ENCODE results near the gene ACTRT1.

The ACTRT1 gene

DNA sequence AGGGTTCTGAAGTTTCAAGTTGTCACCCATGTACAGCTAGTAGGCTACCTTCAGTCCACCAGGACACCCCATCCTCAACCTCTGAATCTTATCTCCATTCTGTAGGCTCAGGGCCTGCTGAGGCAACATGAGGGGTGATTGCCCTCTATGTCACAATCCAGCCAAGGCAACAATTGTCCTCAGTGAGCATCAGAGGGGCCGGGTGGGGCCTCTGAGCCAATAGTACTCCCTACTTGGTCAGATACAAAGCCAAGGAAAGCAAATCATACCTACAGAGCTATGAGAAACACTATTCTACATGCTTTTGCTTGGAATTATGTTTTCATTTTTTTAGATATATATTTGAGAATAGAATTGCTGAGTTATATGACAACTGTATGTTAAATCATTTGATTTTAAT is at the start of gene ACTRT1:
Gene ACTRT1, minus strand, starts transcription at position 101 of the 400 bp plus-strand sequence. CDS start 197 bp downstream, outside the sequence.
- TF ChIP-seq EZH2 (optimal IDR thresholded peaks at IDR 0.05; ENCODE audit: low read depth, low read length) (no peak), EZH2phosphoT487 (IDR thresholded peaks at IDR 0.05; ENCODE audit: low read length) (no peak)
- TF ChIP-seq, protein P1, sequence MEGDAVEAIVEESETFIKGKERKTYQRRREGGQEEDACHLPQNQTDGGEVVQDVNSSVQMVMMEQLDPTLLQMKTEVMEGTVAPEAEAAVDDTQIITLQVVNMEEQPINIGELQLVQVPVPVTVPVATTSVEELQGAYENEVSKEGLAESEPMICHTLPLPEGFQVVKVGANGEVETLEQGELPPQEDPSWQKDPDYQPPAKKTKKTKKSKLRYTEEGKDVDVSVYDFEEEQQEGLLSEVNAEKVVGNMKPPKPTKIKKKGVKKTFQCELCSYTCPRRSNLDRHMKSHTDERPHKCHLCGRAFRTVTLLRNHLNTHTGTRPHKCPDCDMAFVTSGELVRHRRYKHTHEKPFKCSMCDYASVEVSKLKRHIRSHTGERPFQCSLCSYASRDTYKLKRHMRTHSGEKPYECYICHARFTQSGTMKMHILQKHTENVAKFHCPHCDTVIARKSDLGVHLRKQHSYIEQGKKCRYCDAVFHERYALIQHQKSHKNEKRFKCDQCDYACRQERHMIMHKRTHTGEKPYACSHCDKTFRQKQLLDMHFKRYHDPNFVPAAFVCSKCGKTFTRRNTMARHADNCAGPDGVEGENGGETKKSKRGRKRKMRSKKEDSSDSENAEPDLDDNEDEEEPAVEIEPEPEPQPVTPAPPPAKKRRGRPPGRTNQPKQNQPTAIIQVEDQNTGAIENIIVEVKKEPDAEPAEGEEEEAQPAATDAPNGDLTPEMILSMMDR (IDR thresholded peaks at IDR 0.05; ENCODE audit: low read length), result no peak
- Histone ChIP-seq H3K9me2 (replicated peaks; ENCODE audit: insufficient read depth, low read length) (no peaks in the 10 kb centered on the region), H3K27me3 (replicated peaks; ENCODE audit: insufficient read depth, low read length) (no peaks in the 10 kb centered on the region), H3K9me3 (replicated peaks; ENCODE audit: insufficient read depth, low read length) (no peaks in the 10 kb centered on the region), H3K4me2 (ENCODE audit: low read depth, low read length) (no peak within 1 kb of the TSS), H2AFZ (ENCODE audit: low read length) (no peak within 1 kb of the TSS), H3K36me3 (replicated peaks; ENCODE audit: insufficient read depth, low read length) (no peaks in the 10 kb centered on the region), H3K4me1 (ENCODE audit: low read length) (no peaks in the 10 kb centered on the region), H3F3A (ENCODE audit: insufficient read depth, low read length) (no peaks in the 10 kb centered on the region), H3K4me3 (ENCODE audit: low read length) (no peak within 1 kb of the TSS), H3K79me2 (ENCODE audit: low read length) (no peaks in the 10 kb centered on the region), H3K27ac (ENCODE audit: low read length) (no peak within 1 kb of the TSS), H4K20me1 (ENCODE audit: insufficient read depth, low read length) (no peaks in the 10 kb centered on the region), H3K9ac (ENCODE audit: low read length) (no peak within 1 kb of the TSS)
- DNase-seq, result no peak

DNA sequence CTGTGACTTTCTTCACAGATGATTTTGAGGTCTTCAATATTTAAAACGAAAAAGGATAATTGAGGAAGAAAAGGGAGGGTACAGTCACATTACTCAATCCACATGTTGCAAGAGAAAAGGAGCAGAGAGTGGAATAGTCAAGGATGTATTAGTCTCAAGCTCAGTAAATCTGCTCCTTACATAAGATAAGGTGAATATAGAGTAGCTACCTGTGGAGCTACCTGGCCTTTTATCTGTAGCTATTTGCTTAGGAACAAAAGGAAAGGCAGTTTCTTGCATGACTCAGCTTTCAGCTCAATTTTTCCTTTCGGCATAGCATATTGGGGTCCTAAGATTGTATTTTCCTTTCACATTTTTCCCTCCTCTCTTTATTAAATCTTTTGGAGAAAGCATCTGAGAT is 26.3 kb upstream of the ACTRT1 start:
- Histone ChIP-seq H3K36me3 (replicated peaks; ENCODE audit: insufficient read depth, low read length) (no peaks in the 10 kb centered on the region), H3K9me2 (replicated peaks; ENCODE audit: insufficient read depth, low read length) (no peaks in the 10 kb centered on the region), H3K27ac (ENCODE audit: low read length) (no peak overlapping the region), H3K9ac (ENCODE audit: low read length) (no peak overlapping the region), H3K4me2 (ENCODE audit: low read depth, low read length) (no peak overlapping the region), H3K4me3 (ENCODE audit: low read length) (no peak overlapping the region), H4K20me1 (ENCODE audit: insufficient read depth, low read length) (no peaks in the 10 kb centered on the region), H2AFZ (ENCODE audit: low read length) (no peak overlapping the region), H3K79me2 (ENCODE audit: low read length) (no peaks in the 10 kb centered on the region), H3K9me3 (replicated peaks; ENCODE audit: insufficient read depth, low read length) (no peaks in the 10 kb centered on the region), H3F3A (ENCODE audit: insufficient read depth, low read length) (no peaks in the 10 kb centered on the region), H3K4me1 (ENCODE audit: low read length) (no peaks in the 10 kb centered on the region), H3K27me3 (replicated peaks; ENCODE audit: insufficient read depth, low read length) (no peaks in the 10 kb centered on the region)
- no peak for DNase-seq
- TF ChIP-seq EZH2phosphoT487 (IDR thresholded peaks at IDR 0.05; ENCODE audit: low read length) (no peak), EZH2 (optimal IDR thresholded peaks at IDR 0.05; ENCODE audit: low read depth, low read length) (no peak)
- TF ChIP-seq, protein P1 (IDR thresholded peaks at IDR 0.05; ENCODE audit: low read length), result no peak

DNA sequence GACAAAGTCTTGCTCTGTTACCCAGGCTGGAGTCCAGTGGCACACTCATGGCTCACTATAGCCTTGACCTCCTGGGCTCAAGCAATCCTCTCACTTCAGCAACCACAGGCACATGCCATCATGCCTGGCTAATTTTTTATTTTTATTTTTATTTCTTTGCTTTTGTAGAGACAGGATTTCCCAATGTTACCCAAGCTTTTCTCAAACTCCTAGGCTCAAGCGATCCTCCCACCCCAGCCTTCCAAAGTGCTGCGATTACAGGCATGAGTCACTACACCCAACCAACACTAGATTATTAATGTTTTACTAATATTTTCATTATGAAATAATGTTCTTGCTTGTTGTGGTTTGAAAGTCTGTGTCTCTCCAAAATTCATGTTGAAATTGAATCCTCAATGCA is 5.2 kb upstream of the ACTRT1 start:
- Histone ChIP-seq H3K27ac (ENCODE audit: low read length) (no peak overlapping the region), H4K20me1 (ENCODE audit: insufficient read depth, low read length) (no peaks in the 10 kb centered on the region), H3K4me2 (ENCODE audit: low read depth, low read length) (no peak overlapping the region)

More for the DNA sequence above, 5.2 kb upstream of the ACTRT1 start:
- Histone ChIP-seq H3F3A (ENCODE audit: insufficient read depth, low read length) (no peaks in the 10 kb centered on the region), H2AFZ (ENCODE audit: low read length) (no peak overlapping the region), H3K27me3 (replicated peaks; ENCODE audit: insufficient read depth, low read length) (no peaks in the 10 kb centered on the region), H3K4me3 (ENCODE audit: low read length) (no peak overlapping the region), H3K9ac (ENCODE audit: low read length) (no peak overlapping the region), H3K36me3 (replicated peaks; ENCODE audit: insufficient read depth, low read length) (no peaks in the 10 kb centered on the region), H3K9me2 (replicated peaks; ENCODE audit: insufficient read depth, low read length) (no peaks in the 10 kb centered on the region), H3K4me1 (ENCODE audit: low read length) (no peaks in the 10 kb centered on the region), H3K79me2 (ENCODE audit: low read length) (no peaks in the 10 kb centered on the region), H3K9me3 (replicated peaks; ENCODE audit: insufficient read depth, low read length) (no peaks in the 10 kb centered on the region)
- TF ChIP-seq, protein P1 (IDR thresholded peaks at IDR 0.05; ENCODE audit: low read length), result no peak
- TF ChIP-seq EZH2phosphoT487 (IDR thresholded peaks at IDR 0.05; ENCODE audit: low read length), result no peak
- TF ChIP-seq EZH2 (optimal IDR thresholded peaks at IDR 0.05; ENCODE audit: low read depth, low read length), result no peak
- no peak for DNase-seq
